ENCODE results near the gene ATRIP. TPM values are rescaled to one million over a fixed set of nuclear protein-coding genes. Genes with fewer than 3 reads are reported as not detected.

The ATRIP gene
- polyA plus RNA-seq, 1 of the 3 experiments (the other 2 are of a cell fraction), result 5.6 TPM

DNA sequence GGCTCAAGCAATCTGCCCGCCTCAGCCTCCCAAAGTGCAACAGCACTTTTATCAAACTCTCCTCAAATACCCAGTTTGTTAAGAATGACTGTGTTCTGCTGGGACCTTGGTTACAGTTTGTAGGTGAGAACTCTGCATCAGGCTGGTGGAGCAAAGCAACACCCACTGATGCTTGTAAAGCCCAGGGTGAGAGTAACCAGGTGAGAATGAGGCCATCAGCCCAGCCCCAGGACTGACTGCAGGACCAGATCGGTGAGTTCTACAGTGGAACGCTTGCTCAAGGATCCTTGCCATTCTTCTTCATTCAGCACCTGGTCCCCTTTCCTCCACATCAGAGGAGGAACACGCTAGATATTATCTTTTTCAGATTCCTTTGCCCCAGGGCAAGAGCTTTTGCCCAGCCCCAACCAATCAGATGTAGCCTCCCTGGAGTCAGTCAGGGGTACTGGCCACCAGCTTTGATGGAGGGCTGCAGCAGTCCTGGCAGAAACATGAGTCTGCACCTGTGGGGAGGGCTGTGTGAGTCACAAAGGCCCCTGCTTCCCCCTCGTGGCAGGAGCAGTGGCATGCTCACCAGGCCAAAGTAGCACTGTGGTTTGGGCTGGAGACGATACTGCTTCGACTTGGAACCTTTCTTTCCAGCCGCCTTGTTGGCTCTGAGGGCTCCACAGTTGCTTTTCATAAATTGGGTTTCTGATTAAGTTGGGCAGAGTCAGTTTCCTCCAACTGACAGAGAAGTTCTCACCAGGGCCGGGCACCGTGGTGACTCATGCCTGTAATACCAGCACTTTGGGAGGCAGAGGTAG is 60.9 kb downstream of the ATRIP start:
- Histone ChIP-seq H3K4me3 (ENCODE audit: low read depth in 2 of 2, low read length in 1 of 2) (0 out of 4 replicates have a peak overlapping the region, but pooled peaks of 1 of the 2 experiments have one; percentile 1), H3K36me3 (replicated peaks in 1 of 2; ENCODE audit: control insufficient read depth in 1 of 2, insufficient read depth in 2 of 2, low read length in 1 of 2) (no peaks in the 10 kb centered on the region), H3K4me2 (peak overlapping the region; percentile 56), H4K20me1 (ENCODE audit: insufficient read depth) (no peaks in the 10 kb centered on the region), H3K27me3 (ENCODE audit: insufficient read depth) (no peaks in the 10 kb centered on the region), H3K27ac (ENCODE audit: low read depth in 2 of 2, low read length in 1 of 2) (peak overlapping the region; percentile 29 to 58), H3K9me3 (no peaks in the 10 kb centered on the region), H3K9ac (no peak overlapping the region), H2AFZ (ENCODE audit: low read depth) (peak overlapping the region; percentile 76; the same call in 1 of the 2 replicates), H3F3A (replicated peaks; ENCODE audit: insufficient read depth) (peaks cover 13% of the 10 kb centered on the region), H3K79me2 (ENCODE audit: insufficient read depth) (no peaks in the 10 kb centered on the region), H3K4me1 (ENCODE audit: control insufficient read depth in 1 of 2, insufficient read depth in 2 of 2, low read depth in 1 of 2, low read length in 1 of 2) (peaks cover 14 to 30% of the 10 kb centered on the region in 2 experiments; a peak in 2 of 4 replicates), H3K9me2 (no peaks in the 10 kb centered on the region)
- 29% methylated on average over 9 of the region's 10 CpGs for WGBS (ENCODE audit: low lambda C conversion rate)
- ChIA-PET POLR2A (interaction anchor here (1.0 to 1.5 kb wide), 3 partner anchors 42 to 61 kb away, joined by 5 to 7 read pairs (median 6); partner anchors contain the start of gene ATRIP), CTCF (interaction anchor here (0.6 to 3.6 kb wide), 21 partner anchors 19 to 274 kb away, joined by 3 to 57 read pairs (median 5); partner anchors contain the start of gene ATRIP)
- peak; percentile 86 for DNase-seq
- TF ChIP-seq MXI1 (IDR thresholded peaks at IDR 0.05; ENCODE audit: low read depth, low read length) (peak; percentile 77), SMC3 (IDR thresholded peaks at IDR 0.05; ENCODE audit: low read depth, low read length) (peak; percentile 89), FOXM1 (IDR thresholded peaks at IDR 0.05; ENCODE audit: low read depth) (no peak), RCOR1 (IDR thresholded peaks at IDR 0.05; ENCODE audit: low read length) (no peak; the same call in 1 of the 2 replicates), EZH2phosphoT487 (IDR thresholded peaks at IDR 0.05; ENCODE audit: borderline replicate concordance, low read depth) (no peak), RXRA (IDR thresholded peaks at IDR 0.05; ENCODE audit: borderline replicate concordance, low read depth) (no peak), CTCF (IDR thresholded peaks at IDR 0.05) (peak; percentile 58), MEF2A (IDR thresholded peaks at IDR 0.05; ENCODE audit: borderline replicate concordance, low read depth) (no peak), POLR2AphosphoS5 (IDR thresholded peaks at IDR 0.05; ENCODE audit: low read depth, low read length) (0 out of 2 replicates have a peak, but pooled peaks have one; percentile 37), JUND (IDR thresholded peaks at IDR 0.05) (peak; percentile 77), RFX5 (IDR thresholded peaks at IDR 0.05; ENCODE audit: low read length) (no peak), FOSL2 (IDR thresholded peaks at IDR 0.05; ENCODE audit: borderline replicate concordance, low read depth) (peak; percentile 75), NRF1 (IDR thresholded peaks at IDR 0.05; ENCODE audit: low read depth, low read length) (no peak), TCF12 (IDR thresholded peaks at IDR 0.05) (peak; percentile 71), NFIC (IDR thresholded peaks at IDR 0.05; ENCODE audit: borderline replicate concordance) (peak; percentile 42; the same call in 1 of the 2 replicates), RAD21 (IDR thresholded peaks at IDR 0.05; ENCODE audit: low read length) (peak; percentile 89), GATA2 (CRISPR knock-in tag; IDR thresholded peaks at IDR 0.05) (peak; percentile 58), EP300 (IDR thresholded peaks at IDR 0.05; ENCODE audit: borderline replicate concordance in 1 of 2, low read depth in 1 of 2, low read length in 1 of 2) (peak in 1 of 2 experiments; percentile 25; a peak in 1 of 4 replicates)
- TF ChIP-seq, protein P1, sequence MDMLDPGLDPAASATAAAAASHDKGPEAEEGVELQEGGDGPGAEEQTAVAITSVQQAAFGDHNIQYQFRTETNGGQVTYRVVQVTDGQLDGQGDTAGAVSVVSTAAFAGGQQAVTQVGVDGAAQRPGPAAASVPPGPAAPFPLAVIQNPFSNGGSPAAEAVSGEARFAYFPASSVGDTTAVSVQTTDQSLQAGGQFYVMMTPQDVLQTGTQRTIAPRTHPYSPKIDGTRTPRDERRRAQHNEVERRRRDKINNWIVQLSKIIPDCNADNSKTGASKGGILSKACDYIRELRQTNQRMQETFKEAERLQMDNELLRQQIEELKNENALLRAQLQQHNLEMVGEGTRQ (IDR thresholded peaks at IDR 0.05; ENCODE audit: borderline replicate concordance, low read depth, low read length), result no peak
- TF ChIP-seq, protein P2, sequence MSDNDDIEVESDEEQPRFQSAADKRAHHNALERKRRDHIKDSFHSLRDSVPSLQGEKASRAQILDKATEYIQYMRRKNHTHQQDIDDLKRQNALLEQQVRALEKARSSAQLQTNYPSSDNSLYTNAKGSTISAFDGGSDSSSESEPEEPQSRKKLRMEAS (IDR thresholded peaks at IDR 0.05; ENCODE audit: low read depth), result peak; percentile 88
- TF ChIP-seq, protein P3, sequence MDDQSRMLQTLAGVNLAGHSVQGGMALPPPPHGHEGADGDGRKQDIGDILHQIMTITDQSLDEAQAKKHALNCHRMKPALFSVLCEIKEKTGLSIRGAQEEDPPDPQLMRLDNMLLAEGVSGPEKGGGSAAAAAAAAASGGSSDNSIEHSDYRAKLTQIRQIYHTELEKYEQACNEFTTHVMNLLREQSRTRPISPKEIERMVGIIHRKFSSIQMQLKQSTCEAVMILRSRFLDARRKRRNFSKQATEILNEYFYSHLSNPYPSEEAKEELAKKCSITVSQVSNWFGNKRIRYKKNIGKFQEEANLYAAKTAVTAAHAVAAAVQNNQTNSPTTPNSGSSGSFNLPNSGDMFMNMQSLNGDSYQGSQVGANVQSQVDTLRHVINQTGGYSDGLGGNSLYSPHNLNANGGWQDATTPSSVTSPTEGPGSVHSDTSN (IDR thresholded peaks at IDR 0.05), result peak; percentile 55; the same call in 1 of the 2 replicates
- TF ChIP-seq, protein P4, sequence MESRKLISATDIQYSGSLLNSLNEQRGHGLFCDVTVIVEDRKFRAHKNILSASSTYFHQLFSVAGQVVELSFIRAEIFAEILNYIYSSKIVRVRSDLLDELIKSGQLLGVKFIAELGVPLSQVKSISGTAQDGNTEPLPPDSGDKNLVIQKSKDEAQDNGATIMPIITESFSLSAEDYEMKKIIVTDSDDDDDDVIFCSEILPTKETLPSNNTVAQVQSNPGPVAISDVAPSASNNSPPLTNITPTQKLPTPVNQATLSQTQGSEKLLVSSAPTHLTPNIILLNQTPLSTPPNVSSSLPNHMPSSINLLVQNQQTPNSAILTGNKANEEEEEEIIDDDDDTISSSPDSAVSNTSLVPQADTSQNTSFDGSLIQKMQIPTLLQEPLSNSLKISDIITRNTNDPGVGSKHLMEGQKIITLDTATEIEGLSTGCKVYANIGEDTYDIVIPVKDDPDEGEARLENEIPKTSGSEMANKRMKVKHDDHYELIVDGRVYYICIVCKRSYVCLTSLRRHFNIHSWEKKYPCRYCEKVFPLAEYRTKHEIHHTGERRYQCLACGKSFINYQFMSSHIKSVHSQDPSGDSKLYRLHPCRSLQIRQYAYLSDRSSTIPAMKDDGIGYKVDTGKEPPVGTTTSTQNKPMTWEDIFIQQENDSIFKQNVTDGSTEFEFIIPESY (IDR thresholded peaks at IDR 0.05; ENCODE audit: borderline replicate concordance, low read depth), result 0 out of 2 replicates have a peak, but pooled peaks have one; percentile 13
